GM23338 (cell line): Measurements from ENCODE around the gene FBXW11. TPM values are rescaled to one million over a fixed set of nuclear protein-coding genes. Genes with fewer than 3 reads are reported as not detected.

ENCODE experiments used
- ATAC-seq: fragments of 200-7000 bp; cut with Tn5 transposase; 3 replicates; pipeline ENCODE4 v1.9.1; 2020
- DNase-seq: peaks from one replicate; pipeline ENCODE4 v3.0.0-alpha.2; 2015; ENCODE audit warnings: low spot score
- H2AFZ ChIP-seq: fragments of 200-600 bp; sonication (generic); 2 replicates; pipeline ENCODE4 v1.8.0; 2016; ENCODE audit warnings: antibody characterized with exemption, mild to moderate bottlenecking, moderate library complexity
- H3F3A ChIP-seq: fragments of 200-600 bp; sonication (generic); replicated peaks from 2 replicates; pipeline ENCODE4 v1.8.0; 2017; ENCODE audit warnings: antibody characterized with exemption, mixed run types, low read depth
- H3K27ac ChIP-seq: fragments of 200-600 bp; sonication (generic); 2 replicates; pipeline ENCODE4 v1.6.1; 2016; ENCODE audit warnings: low read depth
- H3K27me3 ChIP-seq: fragments of 200-600 bp; sonication (generic); 2 replicates; pipeline ENCODE4 v1.8.0; 2016; ENCODE audit warnings: mild to moderate bottlenecking, mixed run types, moderate library complexity; ENCODE audit not compliant: insufficient read depth
- H3K36me3 ChIP-seq: fragments of 200-600 bp; sonication (generic); 2 replicates; pipeline ENCODE4 v1.8.0; 2016; ENCODE audit warnings: mild to moderate bottlenecking; ENCODE audit not compliant: insufficient read depth
- H3K4me1 ChIP-seq: fragments of 200-600 bp; sonication (generic); 2 replicates; pipeline ENCODE4 v1.8.0; 2016; ENCODE audit warnings: mild to moderate bottlenecking, moderate library complexity; ENCODE audit not compliant: insufficient read depth
- H3K4me2 ChIP-seq: fragments of 200-600 bp; sonication (generic); 2 replicates; pipeline ENCODE4 v1.7.1; 2017; ENCODE audit warnings: mixed run types
- H3K4me3 ChIP-seq: fragments of 200-600 bp; sonication (generic); 2 replicates; pipeline ENCODE4 v1.6.1; 2016; ENCODE audit warnings: mixed run types
- H3K79me2 ChIP-seq: fragments of 200-600 bp; sonication (generic); replicated peaks from 2 replicates; pipeline ENCODE4 v1.8.0; 2017; ENCODE audit warnings: mild to moderate bottlenecking; ENCODE audit not compliant: insufficient read depth
- H3K9me2 ChIP-seq: fragments of 200-600 bp; sonication (generic); 2 replicates; pipeline ENCODE4 v1.8.0; 2017; ENCODE audit not compliant: insufficient read depth
- H4K20me1 ChIP-seq: fragments of 200-600 bp; sonication (generic); replicated peaks from 2 replicates; pipeline ENCODE4 v1.8.0; 2017; ENCODE audit warnings: mild to moderate bottlenecking; ENCODE audit not compliant: insufficient read depth
- H3K27ac Mint-ChIP-seq: 2 replicates; pipeline ENCODE4 v1.8.0; 2020; ENCODE audit warnings: inconsistent platforms, mild to moderate bottlenecking, moderate library complexity, mixed read lengths
- H3K27me3 Mint-ChIP-seq: 3 replicates; pipeline ENCODE4 v1.8.0; 2022; ENCODE audit warnings: low read depth, mild to moderate bottlenecking, moderate library complexity, mixed read lengths, inconsistent platforms; ENCODE audit not compliant: insufficient read depth, poor library complexity
- H3K36me3 Mint-ChIP-seq: 3 replicates; pipeline ENCODE4 v1.8.0; 2021; ENCODE audit warnings: low read depth, mild to moderate bottlenecking, inconsistent platforms, moderate library complexity, mixed read lengths
- H3K4me1 Mint-ChIP-seq: 3 replicates; pipeline ENCODE4 v1.8.0; 2020; ENCODE audit warnings: mild to moderate bottlenecking, inconsistent platforms, mixed read lengths
- H3K4me3 Mint-ChIP-seq: 3 replicates; pipeline ENCODE4 v1.8.0; 2021; ENCODE audit warnings: moderate library complexity, mild to moderate bottlenecking, inconsistent platforms, mixed read lengths
- H3K9me3 Mint-ChIP-seq: 3 replicates; pipeline ENCODE4 v1.8.0; 2020; ENCODE audit warnings: moderate library complexity, mild to moderate bottlenecking, inconsistent platforms, mixed read lengths
- CREB1 ChIP-seq: fragments of 250-450 bp; sonication (Bioruptor Pico); IDR thresholded peaks from 2 replicates; pipeline ENCODE4 v1.5.0; 2020; ENCODE audit warnings: low read depth, mild to moderate bottlenecking, moderate library complexity
- ETS1 ChIP-seq: IDR thresholded peaks from 2 replicates; pipeline ENCODE4 v1.6.1; 2016; ENCODE audit warnings: antibody characterized with exemption
- EZH2 ChIP-seq: fragments of 200-600 bp; sonication (generic); IDR thresholded peaks from one replicate; pipeline ENCODE4 v1.8.0; 2017; ENCODE audit warnings: antibody characterized with exemption, mild to moderate bottlenecking, low read depth; ENCODE audit not compliant: unreplicated experiment
- EZH2phosphoT487 ChIP-seq: fragments of 200-600 bp; sonication (generic); IDR thresholded peaks from one replicate; pipeline ENCODE4 v1.8.1; 2018; ENCODE audit warnings: antibody characterized with exemption; ENCODE audit not compliant: unreplicated experiment
- JUNB ChIP-seq: IDR thresholded peaks from one replicate; pipeline ENCODE4 v1.6.1; 2016; ENCODE audit warnings: antibody characterized with exemption; ENCODE audit not compliant: unreplicated experiment
- NANOG ChIP-seq: IDR thresholded peaks from 2 replicates; pipeline ENCODE4 v1.6.1; 2016; ENCODE audit warnings: antibody characterized with exemption, borderline replicate concordance
- POLR2AphosphoS5 ChIP-seq: IDR thresholded peaks from 2 replicates; pipeline ENCODE4 v1.6.1; 2016; ENCODE audit warnings: antibody characterized with exemption, low read depth
- REST ChIP-seq: IDR thresholded peaks from one replicate; pipeline ENCODE4 v1.6.1; 2018; ENCODE audit warnings: antibody characterized with exemption; ENCODE audit not compliant: unreplicated experiment
- STAT1 ChIP-seq: IDR thresholded peaks from one replicate; pipeline ENCODE4 v1.6.1; 2016; ENCODE audit warnings: antibody characterized with exemption; ENCODE audit not compliant: unreplicated experiment
- ZNF114 ChIP-seq: fragments of 250-450 bp; sonication (Bioruptor Pico); IDR thresholded peaks from 2 replicates; pipeline ENCODE4 v1.5.0; 2020; ENCODE audit warnings: mild to moderate bottlenecking, moderate library complexity
- ZNF331 ChIP-seq: fragments of 250-450 bp; sonication (Bioruptor Pico); IDR thresholded peaks from 2 replicates; pipeline ENCODE4 v1.5.0; 2020; ENCODE audit warnings: low read depth, mild to moderate bottlenecking, moderate library complexity
- ZNF462 ChIP-seq: fragments of 250-450 bp; sonication (Bioruptor Pico); IDR thresholded peaks from 2 replicates; pipeline ENCODE4 v1.5.0; 2020; ENCODE audit warnings: mild to moderate bottlenecking, moderate library complexity
- polyA plus RNA-seq: library from polyadenylated mRNA; unstranded; fragments of >200 nt; fragmentation: Nextera tagmentation; extraction: Ambion mirVana; gene quantifications from 2 replicates; pipeline ENCODE4 v1.2.1, GENCODE V29; 2016
- total RNA-seq: library from RNA; depleted of rRNA; stranded (reverse); fragments of >200 nt; shearing (Covaris generic); gene quantifications from 2 replicates; pipeline ENCODE4 v1.2.3, GENCODE V29; 2014
- TF ChIP-seq, protein P1 (sequence below), 2 experiments: fragments of 200-600 bp in 1 of 2; sonication (generic) in 1 of 2; conservative IDR thresholded peaks; 2 replicates each; pipeline versions ENCODE4 v1.5.1 to v1.6.1; 2016 to 2017; ENCODE audit warnings: antibody characterized with exemption in 2 of 2, low read depth in 2 of 2, mild to moderate bottlenecking in 2 of 2, moderate library complexity in 1 of 2

FBXW11 gene
- total and polyA plus RNA-seq, 2 experiments from 2014 or later, result 45.0 to 88.0 TPM

GRCh38 chr5:171997011-171997410 lies 9.4 kb downstream of the FBXW11 start:
- Histone ChIP-seq H3K36me3 (no peaks in the 10 kb centered on the region), H2AFZ (no peak overlapping the region), H3K4me1 (peaks cover 64% of the 10 kb centered on the region), H3K4me2 (peak overlapping the region; percentile 35), H3K79me2 (peaks cover 100% of the 10 kb centered on the region), H4K20me1 (peaks cover 68% of the 10 kb centered on the region), H3K4me3 (no peak overlapping the region), H3K9me2 (no peaks in the 10 kb centered on the region), H3F3A (no peaks in the 10 kb centered on the region), H3K27me3 (no peaks in the 10 kb centered on the region), H3K27ac (peak overlapping the region; percentile 3; the same call in 1 of the 2 replicates)
- H3K4me1 Mint-ChIP-seq, result peaks cover 73% of the 10 kb centered on the region
- H3K36me3 Mint-ChIP-seq, result peaks cover 18% of the 10 kb centered on the region
- peaks cover 2% of the 10 kb centered on the region for H3K27me3 Mint-ChIP-seq
- H3K9me3 Mint-ChIP-seq, result no peaks in the 10 kb centered on the region
- no peak overlapping the region for H3K4me3 Mint-ChIP-seq
- DNase-seq, result no peak
- H3K27ac Mint-ChIP-seq, result peak overlapping the region; percentile 87
- TF ChIP-seq ETS1 (no peak), REST (no peak), JUNB (no peak), ZNF331 (CRISPR knock-in tag) (no peak), EZH2phosphoT487 (no peak), EZH2 (no peak), STAT1 (no peak), POLR2AphosphoS5 (no peak), CREB1 (no peak), ZNF462 (CRISPR knock-in tag) (no peak), ZNF114 (CRISPR knock-in tag) (no peak), NANOG (no peak)
- TF ChIP-seq, protein P1, sequence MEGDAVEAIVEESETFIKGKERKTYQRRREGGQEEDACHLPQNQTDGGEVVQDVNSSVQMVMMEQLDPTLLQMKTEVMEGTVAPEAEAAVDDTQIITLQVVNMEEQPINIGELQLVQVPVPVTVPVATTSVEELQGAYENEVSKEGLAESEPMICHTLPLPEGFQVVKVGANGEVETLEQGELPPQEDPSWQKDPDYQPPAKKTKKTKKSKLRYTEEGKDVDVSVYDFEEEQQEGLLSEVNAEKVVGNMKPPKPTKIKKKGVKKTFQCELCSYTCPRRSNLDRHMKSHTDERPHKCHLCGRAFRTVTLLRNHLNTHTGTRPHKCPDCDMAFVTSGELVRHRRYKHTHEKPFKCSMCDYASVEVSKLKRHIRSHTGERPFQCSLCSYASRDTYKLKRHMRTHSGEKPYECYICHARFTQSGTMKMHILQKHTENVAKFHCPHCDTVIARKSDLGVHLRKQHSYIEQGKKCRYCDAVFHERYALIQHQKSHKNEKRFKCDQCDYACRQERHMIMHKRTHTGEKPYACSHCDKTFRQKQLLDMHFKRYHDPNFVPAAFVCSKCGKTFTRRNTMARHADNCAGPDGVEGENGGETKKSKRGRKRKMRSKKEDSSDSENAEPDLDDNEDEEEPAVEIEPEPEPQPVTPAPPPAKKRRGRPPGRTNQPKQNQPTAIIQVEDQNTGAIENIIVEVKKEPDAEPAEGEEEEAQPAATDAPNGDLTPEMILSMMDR (conservative IDR thresholded peaks at IDR 0.05; ENCODE audit: low read depth in 2 of 2), result no peak
- ATAC-seq, result no peak
